HEK293 (cell line): ENCODE measurements around the gene CEP112.

ENCODE experiments used
- CTCF ChIP-seq: fragments of 450-650 bp; formaldehyde crosslinking; IDR thresholded peaks from 2 replicates; pipeline ENCODE4 v1.5.1; 2016; ENCODE audit warnings: missing biosample characterization, missing genetic modification characterization
- HOXA7 ChIP-seq: sonication (generic); formaldehyde crosslinking; IDR thresholded peaks from 2 replicates; pipeline ENCODE4 v1.8.1; 2022; ENCODE audit warnings: missing genetic modification reagents, borderline replicate concordance
- REST ChIP-seq: fragments of 450-650 bp; formaldehyde crosslinking; IDR thresholded peaks from 2 replicates; pipeline ENCODE4 v1.5.1; 2016; ENCODE audit warnings: missing biosample characterization, missing genetic modification characterization
- YY1 ChIP-seq: fragments of 450-650 bp; formaldehyde crosslinking; IDR thresholded peaks from 2 replicates; pipeline ENCODE4 v1.5.1; 2018; ENCODE audit warnings: missing biosample characterization, missing genetic modification characterization
- ZNF146 ChIP-seq: fragments of 450-650 bp; formaldehyde crosslinking; IDR thresholded peaks from 2 replicates; pipeline ENCODE4 v1.5.1; 2016; ENCODE audit warnings: missing biosample characterization, missing genetic modification characterization
- ZNF549 ChIP-seq: fragments of 450-650 bp; IDR thresholded peaks from 2 replicates; pipeline ENCODE4 v1.5.1; 2018; ENCODE audit warnings: missing biosample characterization, missing genetic modification characterization, mild to moderate bottlenecking, inconsistent platforms, moderate library complexity
- TF ChIP-seq, protein P1 (sequence below): fragments of 450-650 bp; formaldehyde crosslinking; IDR thresholded peaks from 2 replicates; pipeline ENCODE4 v1.5.1; 2016; ENCODE audit warnings: missing biosample characterization, missing genetic modification characterization

GRCh38 chr17:65586899-65587298, 605.0 kb downstream of the CEP112 start:
- TF ChIP-seq YY1 (tag by site-specific recombination) (no peak), REST (tag by site-specific recombination) (no peak), ZNF549 (tag by site-specific recombination) (no peak), CTCF (tag by site-specific recombination) (no peak), HOXA7 (CRISPR knock-in tag) (no peak), ZNF146 (tag by site-specific recombination) (no peak)
- TF ChIP-seq, protein P1, sequence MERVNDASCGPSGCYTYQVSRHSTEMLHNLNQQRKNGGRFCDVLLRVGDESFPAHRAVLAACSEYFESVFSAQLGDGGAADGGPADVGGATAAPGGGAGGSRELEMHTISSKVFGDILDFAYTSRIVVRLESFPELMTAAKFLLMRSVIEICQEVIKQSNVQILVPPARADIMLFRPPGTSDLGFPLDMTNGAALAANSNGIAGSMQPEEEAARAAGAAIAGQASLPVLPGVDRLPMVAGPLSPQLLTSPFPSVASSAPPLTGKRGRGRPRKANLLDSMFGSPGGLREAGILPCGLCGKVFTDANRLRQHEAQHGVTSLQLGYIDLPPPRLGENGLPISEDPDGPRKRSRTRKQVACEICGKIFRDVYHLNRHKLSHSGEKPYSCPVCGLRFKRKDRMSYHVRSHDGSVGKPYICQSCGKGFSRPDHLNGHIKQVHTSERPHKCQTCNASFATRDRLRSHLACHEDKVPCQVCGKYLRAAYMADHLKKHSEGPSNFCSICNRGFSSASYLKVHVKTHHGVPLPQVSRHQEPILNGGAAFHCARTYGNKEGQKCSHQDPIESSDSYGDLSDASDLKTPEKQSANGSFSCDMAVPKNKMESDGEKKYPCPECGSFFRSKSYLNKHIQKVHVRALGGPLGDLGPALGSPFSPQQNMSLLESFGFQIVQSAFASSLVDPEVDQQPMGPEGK, result peak; percentile 28; the same call in 1 of the 2 replicates
